GM12878 (cell line): ENCODE results near the gene ACTR8. TPM values are rescaled to one million over a fixed set of nuclear protein-coding genes. Genes with fewer than 3 reads are reported as not detected.

Experiments
- ATAC-seq: fragments of 200-7000 bp; cut with Tn5 transposase; 3 replicates; pipeline ENCODE4 v1.9.1; 2020; ENCODE audit warnings: mild to moderate bottlenecking, moderate library complexity
- BruUV-seq: library from RNA; stranded (reverse); fragments of 400-500 nt; replicated peaks from 2 replicates; lab custom pipeline; 2021; lab: Mats Ljungman, UMichigan
- CTCF ChIA-PET: fragments of 300-600 bp; sonication (Branson Sonifier 250); formaldehyde crosslinking; extraction: SDS; loops from one replicate; lab custom pipeline; 2021; ENCODE audit warnings: inconsistent platforms; lab: Yijun Ruan, JAX
- POLR2A ChIA-PET: fragments of 350-600 bp; formaldehyde crosslinking; extraction: SDS; loops from one replicate; lab custom pipeline; 2021; ENCODE audit warnings: inconsistent platforms; lab: Charles Lee
- RAD21 ChIA-PET: fragments of 300-600 bp; sonication (Branson Sonifier 250); formaldehyde crosslinking; loops from one replicate; lab custom pipeline; 2023; ENCODE audit warnings: antibody characterized with exemption; ENCODE audit not compliant: unreplicated experiment; lab: Charles Lee
- SMC1A ChIA-PET: fragments of 300-600 bp; sonication (Branson Sonifier 250); formaldehyde crosslinking; loops from one replicate; lab custom pipeline; 2023; ENCODE audit not compliant: unreplicated experiment, uncharacterized antibody; lab: Charles Lee
- DNase-seq: peaks from one replicate; pipeline ENCODE4 v3.0.0-alpha.2; 2011; ENCODE audit warnings: low read depth, low spot score
- FAIRE-seq: peaks from 3 replicates; lab custom pipeline; 2011; peaks lifted over from hg19 to GRCh38; lab: Jason Lieb, UNC
- H2AFZ ChIP-seq: 2 replicates; pipeline ENCODE4 v1.6.0; 2011; ENCODE audit warnings: low read depth, low read length, control low read depth; ENCODE audit not compliant: control insufficient read depth
- H3K27ac ChIP-seq: 2 replicates; pipeline ENCODE4 v1.5.1; 2011; ENCODE audit warnings: control low read depth; ENCODE audit not compliant: control insufficient read depth, insufficient read depth
- H3K27me3 ChIP-seq, 2 experiments: replicated peaks in 1 of 2; 2 replicates each; pipeline versions ENCODE4 v1.6.0 to v1.6.1; 2011; ENCODE audit warnings: low read length in 1 of 2; ENCODE audit not compliant: control insufficient read depth in 2 of 2, insufficient read depth in 2 of 2
- H3K36me3 ChIP-seq, 2 experiments: 2 replicates each; pipeline ENCODE4 v1.5.1; 2011; ENCODE audit warnings: low read length in 1 of 2; ENCODE audit not compliant: control insufficient read depth in 2 of 2, insufficient read depth in 2 of 2
- H3K4me1 ChIP-seq: 2 replicates; pipeline ENCODE4 v1.6.1; 2011; ENCODE audit warnings: mild to moderate bottlenecking, low read length, moderate library complexity, mixed read lengths; ENCODE audit not compliant: control insufficient read depth, insufficient read depth
- H3K4me2 ChIP-seq: 2 replicates; pipeline ENCODE4 v1.6.0; 2011; ENCODE audit warnings: control low read depth; ENCODE audit not compliant: control insufficient read depth, insufficient read depth
- H3K4me3 ChIP-seq: fragments of 200-600 bp; sonication (generic); 2 replicates; pipeline ENCODE4 v1.5.1; 2016
- H3K79me2 ChIP-seq: 2 replicates; pipeline ENCODE4 v1.6.0; 2011; ENCODE audit warnings: low read length; ENCODE audit not compliant: control insufficient read depth, insufficient read depth
- H3K9ac ChIP-seq: 2 replicates; pipeline ENCODE4 v1.8.0; 2011; ENCODE audit warnings: low read length, control low read depth, mixed read lengths; ENCODE audit not compliant: control insufficient read depth, insufficient read depth
- H3K9me3 ChIP-seq: replicated peaks from 3 replicates; pipeline ENCODE4 v1.5.1; 2011; ENCODE audit warnings: mild to moderate bottlenecking, low read length; ENCODE audit not compliant: control insufficient read depth, insufficient read depth
- H4K20me1 ChIP-seq: 2 replicates; pipeline ENCODE4 v1.6.0; 2011; ENCODE audit not compliant: control insufficient read depth, insufficient read depth
- BACH1 ChIP-seq: fragments of 450-650 bp; IDR thresholded peaks from 2 replicates; pipeline ENCODE4 v1.6.1; 2017; ENCODE audit warnings: mild to moderate bottlenecking, borderline replicate concordance
- CBX3 ChIP-seq: fragments of 200-600 bp; sonication (generic); IDR thresholded peaks from 2 replicates; pipeline ENCODE4 v1.6.1; 2016; ENCODE audit warnings: low read depth, borderline replicate concordance
- DPF2 ChIP-seq: fragments of 450-650 bp; IDR thresholded peaks from 2 replicates; pipeline ENCODE4 v1.6.1; 2017; ENCODE audit warnings: mild to moderate bottlenecking
- HCFC1 ChIP-seq: fragments of 150-350 bp; IDR thresholded peaks from 2 replicates; pipeline ENCODE4 v1.6.1; 2014; ENCODE audit warnings: low read length
- HSF1 ChIP-seq: fragments of 150-350 bp; IDR thresholded peaks from 2 replicates; pipeline ENCODE4 v1.6.1; 2014; ENCODE audit warnings: mild to moderate bottlenecking, low read depth, low read length
- IKZF2 ChIP-seq, 2 experiments: fragments of 450-650 bp; IDR thresholded peaks; 2 replicates each; pipeline ENCODE4 v1.6.1; 2017; ENCODE audit warnings: mild to moderate bottlenecking in 2 of 2, moderate library complexity in 2 of 2
- IRF4 ChIP-seq: IDR thresholded peaks from 2 replicates; pipeline ENCODE4 v1.6.1; 2011; ENCODE audit warnings: low read depth, low read length
- MTA2 ChIP-seq: fragments of 450-650 bp; IDR thresholded peaks from 2 replicates; pipeline ENCODE4 v1.6.1; 2016; ENCODE audit warnings: low read depth, mild to moderate bottlenecking, moderate library complexity
- NRF1 ChIP-seq: conservative IDR thresholded peaks from 2 replicates; pipeline ENCODE4 v1.6.1; 2011; ENCODE audit warnings: mild to moderate bottlenecking, low read depth, low read length, improper control_type of control experiment
- RBBP5 ChIP-seq: fragments of 200-600 bp; sonication (generic); conservative IDR thresholded peaks from 2 replicates; pipeline ENCODE4 v1.6.1; 2016
- RELA ChIP-seq: fragments of 450-650 bp; IDR thresholded peaks from 2 replicates; pipeline ENCODE4 v1.8.0; 2014; ENCODE audit warnings: borderline replicate concordance; ENCODE audit not compliant: partially characterized antibody
- SUZ12 ChIP-seq: fragments of 200-600 bp; sonication (generic); IDR thresholded peaks from one replicate; pipeline ENCODE4 v1.6.1; 2018; ENCODE audit warnings: antibody characterized with exemption, mild to moderate bottlenecking; ENCODE audit not compliant: unreplicated experiment
- TCF7 ChIP-seq: IDR thresholded peaks from 2 replicates; pipeline ENCODE4 v1.6.1; 2014; ENCODE audit warnings: antibody characterized with exemption, borderline replicate concordance
- YY1 ChIP-seq: IDR thresholded peaks from 2 replicates; pipeline ENCODE4 v1.6.1; 2011; ENCODE audit warnings: low read depth, mild to moderate bottlenecking, low read length
- in situ Hi-C: fragments of 300-500 bp; cut with MboI; formaldehyde crosslinking; loops from 9 replicates; pipeline ENCODE4 v1.14.3; 2018; ENCODE audit warnings: mixed read lengths
- intact Hi-C: fragments of 100-400 bp; cut with micrococcal nuclease; formaldehyde crosslinking; loops from one replicate; pipeline ENCODE4 v1.14.2; 2022; ENCODE audit not compliant: unreplicated experiment
- polyA plus RNA-seq, 11 experiments: library from polyadenylated mRNA; depleted of rRNA in 4 of 11; unstranded in 6 of 11; stranded (reverse) in 5 of 11; fragments of >200 nt; fragmentation: Nextera tagmentation in 4 of 11; fragmentation: Illumina TruSeq in 1 of 11; extraction: Ambion mirVana in 4 of 11; extraction: Trizol in 1 of 11; gene quantifications; 1 replicate in 1 of 11; 2 replicates in 10 of 11; pipeline versions ENCODE4 v1.2.1 to v1.2.3, GENCODE V29; 2011 to 2016; ENCODE audit warnings: inconsistent platforms in 2 of 11, missing spikeins in 2 of 11, low read depth in 1 of 11
- total RNA-seq, 4 experiments: library from RNA; depleted of rRNA in 3 of 4; stranded (reverse); fragments of >200 nt in 3 of 4; fragmentation: Illumina TruSeq in 1 of 4; extraction: Trizol in 1 of 4; gene quantifications; 2 replicates each; pipeline versions ENCODE4 v1.2.1 to v1.2.3, GENCODE V29; 2013 to 2021
- TF ChIP-seq, protein P1 (sequence below): fragments of 150-350 bp; IDR thresholded peaks from 2 replicates; pipeline ENCODE4 v1.6.1; 2016; ENCODE audit warnings: low read depth, low read length
- TF ChIP-seq, protein P2 (sequence below): fragments of 450-650 bp; IDR thresholded peaks from 2 replicates; pipeline ENCODE4 v1.6.1; 2017; ENCODE audit warnings: mild to moderate bottlenecking, moderate library complexity

ACTR8 gene
- total and polyA plus RNA-seq, 10 of the 15 experiments (the other 5 are each of a cell fraction or from before 2014, with no cell fraction given) = 5.3 to 35.7 (median 26.4) TPM

GRCh38 chr3:53887446-53887845 lies 5.5 kb upstream of the ACTR8 start:
- Histone ChIP-seq H4K20me1 (no peaks in the 10 kb centered on the region), H2AFZ (no peak overlapping the region), H3K27me3 (no peaks in the 10 kb centered on the region), H3K4me1 (peaks cover 21% of the 10 kb centered on the region), H3K79me2 (peaks cover 45% of the 10 kb centered on the region), H3K9ac (no peak overlapping the region), H3K4me3 (peak overlapping the region; percentile 25; the same call in 1 of the 2 replicates), H3K4me2 (peak overlapping the region; percentile 73), H3K9me3 (no peaks in the 10 kb centered on the region), H3K36me3 (peaks cover 0 to 18% of the 10 kb centered on the region in 2 experiments; a peak in 2 of 4 replicates), H3K27ac (peak overlapping the region; percentile 53)
- FAIRE-seq (no peak), DNase-seq (no peak), ATAC-seq (no peak)
- ChIA-PET RAD21 (no interaction called here), CTCF (interaction anchor here (1.0 kb wide), 1 partner anchor 43 kb away, joined by 3 read pairs; no protein-coding TSS in a partner anchor), SMC1A (interaction anchor here (0.8 to 4.1 kb wide), 5 partner anchors 11 to 43 kb away, joined by 3 to 26 read pairs (median 5); partner anchors contain the start of genes CHDH and IL17RB), POLR2A (interaction anchor here (0.8 to 1.7 kb wide), 3 partner anchors 9 to 46 kb away, joined by 3 to 5 read pairs (median 4); no protein-coding TSS in a partner anchor)
- BruUV-seq = no TSS peak
- intact Hi-C loops = no loop called here
- in situ Hi-C loops = no loop called here
- TF ChIP-seq, protein P1, sequence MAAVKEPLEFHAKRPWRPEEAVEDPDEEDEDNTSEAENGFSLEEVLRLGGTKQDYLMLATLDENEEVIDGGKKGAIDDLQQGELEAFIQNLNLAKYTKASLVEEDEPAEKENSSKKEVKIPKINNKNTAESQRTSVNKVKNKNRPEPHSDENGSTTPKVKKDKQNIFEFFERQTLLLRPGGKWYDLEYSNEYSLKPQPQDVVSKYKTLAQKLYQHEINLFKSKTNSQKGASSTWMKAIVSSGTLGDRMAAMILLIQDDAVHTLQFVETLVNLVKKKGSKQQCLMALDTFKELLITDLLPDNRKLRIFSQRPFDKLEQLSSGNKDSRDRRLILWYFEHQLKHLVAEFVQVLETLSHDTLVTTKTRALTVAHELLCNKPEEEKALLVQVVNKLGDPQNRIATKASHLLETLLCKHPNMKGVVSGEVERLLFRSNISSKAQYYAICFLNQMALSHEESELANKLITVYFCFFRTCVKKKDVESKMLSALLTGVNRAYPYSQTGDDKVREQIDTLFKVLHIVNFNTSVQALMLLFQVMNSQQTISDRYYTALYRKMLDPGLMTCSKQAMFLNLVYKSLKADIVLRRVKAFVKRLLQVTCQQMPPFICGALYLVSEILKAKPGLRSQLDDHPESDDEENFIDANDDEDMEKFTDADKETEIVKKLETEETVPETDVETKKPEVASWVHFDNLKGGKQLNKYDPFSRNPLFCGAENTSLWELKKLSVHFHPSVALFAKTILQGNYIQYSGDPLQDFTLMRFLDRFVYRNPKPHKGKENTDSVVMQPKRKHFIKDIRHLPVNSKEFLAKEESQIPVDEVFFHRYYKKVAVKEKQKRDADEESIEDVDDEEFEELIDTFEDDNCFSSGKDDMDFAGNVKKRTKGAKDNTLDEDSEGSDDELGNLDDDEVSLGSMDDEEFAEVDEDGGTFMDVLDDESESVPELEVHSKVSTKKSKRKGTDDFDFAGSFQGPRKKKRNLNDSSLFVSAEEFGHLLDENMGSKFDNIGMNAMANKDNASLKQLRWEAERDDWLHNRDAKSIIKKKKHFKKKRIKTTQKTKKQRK = no peak
- TF ChIP-seq RBBP5 = no peak
- no peak for TF ChIP-seq TCF7
- TF ChIP-seq MTA2 = no peak
- TF ChIP-seq RELA = no peak
- no peak for TF ChIP-seq YY1
- TF ChIP-seq, protein P2, sequence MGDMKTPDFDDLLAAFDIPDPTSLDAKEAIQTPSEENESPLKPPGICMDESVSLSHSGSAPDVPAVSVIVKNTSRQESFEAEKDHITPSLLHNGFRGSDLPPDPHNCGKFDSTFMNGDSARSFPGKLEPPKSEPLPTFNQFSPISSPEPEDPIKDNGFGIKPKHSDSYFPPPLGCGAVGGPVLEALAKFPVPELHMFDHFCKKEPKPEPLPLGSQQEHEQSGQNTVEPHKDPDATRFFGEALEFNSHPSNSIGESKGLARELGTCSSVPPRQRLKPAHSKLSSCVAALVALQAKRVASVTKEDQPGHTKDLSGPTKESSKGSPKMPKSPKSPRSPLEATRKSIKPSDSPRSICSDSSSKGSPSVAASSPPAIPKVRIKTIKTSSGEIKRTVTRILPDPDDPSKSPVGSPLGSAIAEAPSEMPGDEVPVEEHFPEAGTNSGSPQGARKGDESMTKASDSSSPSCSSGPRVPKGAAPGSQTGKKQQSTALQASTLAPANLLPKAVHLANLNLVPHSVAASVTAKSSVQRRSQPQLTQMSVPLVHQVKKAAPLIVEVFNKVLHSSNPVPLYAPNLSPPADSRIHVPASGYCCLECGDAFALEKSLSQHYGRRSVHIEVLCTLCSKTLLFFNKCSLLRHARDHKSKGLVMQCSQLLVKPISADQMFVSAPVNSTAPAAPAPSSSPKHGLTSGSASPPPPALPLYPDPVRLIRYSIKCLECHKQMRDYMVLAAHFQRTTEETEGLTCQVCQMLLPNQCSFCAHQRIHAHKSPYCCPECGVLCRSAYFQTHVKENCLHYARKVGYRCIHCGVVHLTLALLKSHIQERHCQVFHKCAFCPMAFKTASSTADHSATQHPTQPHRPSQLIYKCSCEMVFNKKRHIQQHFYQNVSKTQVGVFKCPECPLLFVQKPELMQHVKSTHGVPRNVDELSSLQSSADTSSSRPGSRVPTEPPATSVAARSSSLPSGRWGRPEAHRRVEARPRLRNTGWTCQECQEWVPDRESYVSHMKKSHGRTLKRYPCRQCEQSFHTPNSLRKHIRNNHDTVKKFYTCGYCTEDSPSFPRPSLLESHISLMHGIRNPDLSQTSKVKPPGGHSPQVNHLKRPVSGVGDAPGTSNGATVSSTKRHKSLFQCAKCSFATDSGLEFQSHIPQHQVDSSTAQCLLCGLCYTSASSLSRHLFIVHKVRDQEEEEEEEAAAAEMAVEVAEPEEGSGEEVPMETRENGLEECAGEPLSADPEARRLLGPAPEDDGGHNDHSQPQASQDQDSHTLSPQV = no peak
- TF ChIP-seq IKZF2 (IDR thresholded peaks at IDR 0.05) = no peak
- TF ChIP-seq DPF2 = no peak
- no peak for TF ChIP-seq NRF1
- no peak for TF ChIP-seq HSF1
- no peak for TF ChIP-seq CBX3
- TF ChIP-seq BACH1 = no peak
- no peak for TF ChIP-seq SUZ12
- TF ChIP-seq HCFC1 = no peak
- TF ChIP-seq IRF4 = no peak
